Upper lobe of left lung (tissue), 4 donors: ENCODE data around the gene PRSS33.

ENCODE experiments used
- POLR2A ChIP-seq, 4 donors: fragments of 450-650 bp; IDR thresholded peaks; one replicate each; pipeline ENCODE4 v1.5.1; 2016 to 2017; ENCODE audit warnings: antibody characterized with exemption in 4 of 4, mild to moderate bottlenecking in 2 of 4
- TF ChIP-seq, protein P1 (sequence below), 6 experiments: fragments of 450-650 bp in 4 of 6; fragments of 200-600 bp in 2 of 6; sonication (generic) in 2 of 6; IDR thresholded peaks; one replicate each; pipeline ENCODE4 v1.5.1; 2016 to 2019; ENCODE audit warnings: antibody characterized with exemption in 6 of 6

DNA sequence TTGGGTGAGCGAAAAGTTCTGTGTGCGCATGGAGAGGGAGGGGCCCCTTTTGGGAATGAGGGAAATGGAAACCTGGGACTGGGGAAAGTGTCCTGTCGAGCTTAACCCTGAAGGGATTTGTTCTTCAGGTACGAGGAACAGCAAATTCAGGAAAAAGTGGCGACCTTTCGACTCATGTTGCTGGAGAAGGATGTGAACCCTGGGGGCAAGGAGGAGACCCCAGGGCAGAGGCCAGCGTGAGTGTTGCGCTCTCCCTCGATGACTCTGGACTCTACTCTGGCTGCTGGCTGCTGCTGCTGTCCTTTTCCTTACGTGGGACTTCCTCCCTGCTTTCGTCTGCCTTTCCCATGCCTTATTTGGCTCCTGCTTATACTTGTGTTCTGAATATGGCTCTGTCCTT lies 30.0 kb downstream of the PRSS33 start:
- TF ChIP-seq, protein P1, sequence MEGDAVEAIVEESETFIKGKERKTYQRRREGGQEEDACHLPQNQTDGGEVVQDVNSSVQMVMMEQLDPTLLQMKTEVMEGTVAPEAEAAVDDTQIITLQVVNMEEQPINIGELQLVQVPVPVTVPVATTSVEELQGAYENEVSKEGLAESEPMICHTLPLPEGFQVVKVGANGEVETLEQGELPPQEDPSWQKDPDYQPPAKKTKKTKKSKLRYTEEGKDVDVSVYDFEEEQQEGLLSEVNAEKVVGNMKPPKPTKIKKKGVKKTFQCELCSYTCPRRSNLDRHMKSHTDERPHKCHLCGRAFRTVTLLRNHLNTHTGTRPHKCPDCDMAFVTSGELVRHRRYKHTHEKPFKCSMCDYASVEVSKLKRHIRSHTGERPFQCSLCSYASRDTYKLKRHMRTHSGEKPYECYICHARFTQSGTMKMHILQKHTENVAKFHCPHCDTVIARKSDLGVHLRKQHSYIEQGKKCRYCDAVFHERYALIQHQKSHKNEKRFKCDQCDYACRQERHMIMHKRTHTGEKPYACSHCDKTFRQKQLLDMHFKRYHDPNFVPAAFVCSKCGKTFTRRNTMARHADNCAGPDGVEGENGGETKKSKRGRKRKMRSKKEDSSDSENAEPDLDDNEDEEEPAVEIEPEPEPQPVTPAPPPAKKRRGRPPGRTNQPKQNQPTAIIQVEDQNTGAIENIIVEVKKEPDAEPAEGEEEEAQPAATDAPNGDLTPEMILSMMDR (IDR thresholded peaks at IDR 0.05): no peak
- TF ChIP-seq POLR2A (IDR thresholded peaks at IDR 0.05): no peak
